ENCODE results near the gene PTP4A2.
"Not testable (repeated sequence)": the region's sequence is repeated elsewhere in the genome, so short reads cannot be mapped to it uniquely, and the experiment has no call there.

Gene PTP4A2

GRCh38 chr1:31926853-31927660, 11.1 kb downstream of the PTP4A2 start:
- H3K36me3 ChIP-seq (ENCODE audit: insufficient read depth, insufficient read length, low read length): peaks cover 16% of the 10 kb centered on the region
- DNase-seq (ENCODE audit: low read depth, low spot score): no peak

DNA sequence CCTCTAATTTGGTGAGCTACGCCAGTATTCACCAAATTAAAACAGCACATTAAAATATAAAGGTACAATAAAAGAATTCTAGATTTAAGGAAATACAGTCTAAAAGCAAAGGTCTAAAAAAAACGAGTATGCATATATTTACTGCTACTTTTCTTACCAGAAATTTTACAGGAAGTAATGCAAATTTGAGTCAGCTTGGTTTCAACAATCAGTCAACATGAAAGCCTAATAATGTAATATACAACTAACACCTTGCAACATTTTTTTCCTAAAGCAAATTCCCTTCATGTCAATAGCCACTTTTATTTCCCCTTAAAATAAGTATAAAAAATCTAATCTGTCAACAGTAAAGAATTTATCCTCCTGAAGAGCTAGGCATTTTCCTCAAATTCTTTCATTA, 11.9 kb downstream of the PTP4A2 start:
- TF ChIP-seq SUZ12 (IDR thresholded peaks at IDR 0.05; ENCODE audit: extremely low read depth, insufficient read depth, insufficient read length) (no peak), YY1 (IDR thresholded peaks at IDR 0.05; ENCODE audit: insufficient read depth, insufficient read length) (no peak), ZNF274 (IDR thresholded peaks at IDR 0.05; ENCODE audit: low read depth, low read length) (no peak)
- Histone ChIP-seq H3K27me3 (ENCODE audit: insufficient read depth, insufficient read length) (no peaks in the 10 kb centered on the region), H3K9ac (ENCODE audit: insufficient read length, low read depth) (no peak overlapping the region), H3K4me1 (ENCODE audit: insufficient read depth, insufficient read length) (no peaks in the 10 kb centered on the region), H3K4me3 (ENCODE audit: insufficient read length, low read depth) (no peak overlapping the region), H3K9me3 (ENCODE audit: insufficient read depth, low read length) (no peaks in the 10 kb centered on the region), H3K36me3 (ENCODE audit: insufficient read depth, insufficient read length, low read length) (peaks cover 16% of the 10 kb centered on the region)
- no peak for DNase-seq (ENCODE audit: low read depth, low spot score)

More at GRCh38 chr1:31926853-31927660, 11.1 kb downstream of the PTP4A2 start:
- Histone ChIP-seq H3K27me3 (ENCODE audit: insufficient read depth, insufficient read length) (no peaks in the 10 kb centered on the region), H3K4me1 (ENCODE audit: insufficient read depth, insufficient read length) (no peaks in the 10 kb centered on the region), H3K4me3 (ENCODE audit: insufficient read length, low read depth) (no peak overlapping the region), H3K9me3 (ENCODE audit: insufficient read depth, low read length) (no peaks in the 10 kb centered on the region), H3K9ac (ENCODE audit: insufficient read length, low read depth) (no peak overlapping the region)
- no peak for TF ChIP-seq ZNF274 (IDR thresholded peaks at IDR 0.05; ENCODE audit: low read depth, low read length)
- no peak for TF ChIP-seq SUZ12 (IDR thresholded peaks at IDR 0.05; ENCODE audit: extremely low read depth, insufficient read depth, insufficient read length)
- no peak for TF ChIP-seq YY1 (IDR thresholded peaks at IDR 0.05; ENCODE audit: insufficient read depth, insufficient read length)

GRCh38 chr1:31925824-31926223, 12.3 kb downstream of the PTP4A2 start:
- H3K4me1 ChIP-seq (ENCODE audit: insufficient read depth, insufficient read length); H3K9ac ChIP-seq (ENCODE audit: insufficient read length, low read depth); H3K4me3 ChIP-seq (ENCODE audit: insufficient read length, low read depth); H3K9me3 ChIP-seq (ENCODE audit: insufficient read depth, low read length); H3K27me3 ChIP-seq (ENCODE audit: insufficient read depth, insufficient read length); DNase-seq (ENCODE audit: low read depth, low spot score): not testable (repeated sequence)
- peaks cover 14% of the 10 kb centered on the region for H3K36me3 ChIP-seq (ENCODE audit: insufficient read depth, insufficient read length, low read length)

- Histone ChIP-seq H3K4me3 (ENCODE audit: insufficient read length, low read depth) (no peak overlapping the region), H3K36me3 (ENCODE audit: insufficient read depth, insufficient read length, low read length) (peaks cover 6% of the 10 kb centered on the region), H3K9ac (ENCODE audit: insufficient read length, low read depth) (no peak overlapping the region), H3K9me3 (ENCODE audit: insufficient read depth, low read length) (no peaks in the 10 kb centered on the region), H3K4me1 (ENCODE audit: insufficient read depth, insufficient read length) (no peaks in the 10 kb centered on the region), H3K27me3 (ENCODE audit: insufficient read depth, insufficient read length) (no peaks in the 10 kb centered on the region)
- TF ChIP-seq SUZ12 (IDR thresholded peaks at IDR 0.05; ENCODE audit: extremely low read depth, insufficient read depth, insufficient read length): no peak
- TF ChIP-seq ZNF274 (IDR thresholded peaks at IDR 0.05; ENCODE audit: low read depth, low read length): no peak
- TF ChIP-seq YY1 (IDR thresholded peaks at IDR 0.05; ENCODE audit: insufficient read depth, insufficient read length): no peak
- no peak for DNase-seq (ENCODE audit: low read depth, low spot score)
Observed at GRCh38 chr1:31924839-31925238, 13.3 kb downstream of the PTP4A2 start.

DNA sequence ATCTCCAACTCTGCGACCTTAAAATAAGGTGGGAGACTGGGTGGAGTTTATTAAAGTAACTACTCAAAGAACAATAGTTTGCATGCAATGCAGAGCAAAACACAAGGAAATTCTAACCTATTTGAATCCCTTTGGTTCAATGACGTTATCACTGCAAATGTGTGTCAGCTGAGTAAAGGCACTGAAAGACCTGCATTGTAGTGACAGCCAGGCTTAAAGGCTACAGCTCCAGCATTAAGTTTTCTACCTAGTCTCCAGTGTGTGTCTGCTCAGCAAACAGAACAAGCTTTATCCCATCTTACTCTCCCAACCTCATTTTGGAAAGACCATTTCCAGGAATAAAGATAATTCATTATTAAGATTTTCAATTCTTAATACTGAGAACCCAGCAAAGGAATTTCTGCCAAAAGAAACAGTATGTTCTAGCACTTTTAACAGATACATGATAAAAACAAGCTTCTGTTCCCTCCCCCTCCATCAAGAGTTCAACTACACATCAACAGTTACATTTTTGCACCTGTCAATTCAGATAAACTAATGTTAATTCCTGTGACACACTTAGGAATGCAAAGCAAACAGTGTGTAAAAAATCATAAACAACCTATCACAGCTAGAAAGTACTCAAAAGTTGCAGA, 14.2 kb downstream of the PTP4A2 start:
- TF ChIP-seq ZNF274 (IDR thresholded peaks at IDR 0.05; ENCODE audit: low read depth, low read length) (no peak), YY1 (IDR thresholded peaks at IDR 0.05; ENCODE audit: insufficient read depth, insufficient read length) (no peak), SUZ12 (IDR thresholded peaks at IDR 0.05; ENCODE audit: extremely low read depth, insufficient read depth, insufficient read length) (no peak)
- Histone ChIP-seq H3K36me3 (ENCODE audit: insufficient read depth, insufficient read length, low read length) (peaks cover 5% of the 10 kb centered on the region), H3K4me1 (ENCODE audit: insufficient read depth, insufficient read length) (no peaks in the 10 kb centered on the region), H3K9me3 (ENCODE audit: insufficient read depth, low read length) (no peaks in the 10 kb centered on the region), H3K4me3 (ENCODE audit: insufficient read length, low read depth) (no peak overlapping the region), H3K27me3 (ENCODE audit: insufficient read depth, insufficient read length) (no peaks in the 10 kb centered on the region), H3K9ac (ENCODE audit: insufficient read length, low read depth) (no peak overlapping the region)
- DNase-seq (ENCODE audit: low read depth, low spot score): no peak

DNA sequence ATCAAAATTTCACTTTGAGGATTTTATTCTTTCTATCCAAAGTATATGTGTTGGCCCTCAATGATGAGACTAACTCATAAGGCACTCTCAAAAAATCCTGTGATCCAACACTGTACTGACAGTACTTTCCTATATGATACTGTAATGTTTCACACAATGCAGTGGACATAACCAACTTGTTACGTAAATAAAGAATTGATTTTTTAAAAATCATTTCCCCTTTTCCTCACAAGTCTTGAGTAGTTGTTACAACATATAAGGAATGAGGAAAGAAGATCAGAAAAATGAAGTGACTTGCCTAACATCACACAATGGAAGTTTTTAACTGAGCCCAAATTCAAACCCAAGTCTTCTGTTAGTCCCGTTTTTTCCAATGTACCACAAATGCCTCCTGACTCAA, 17.2 kb downstream of the PTP4A2 start:
- Histone ChIP-seq H3K9me3 (ENCODE audit: insufficient read depth, low read length) (no peaks in the 10 kb centered on the region), H3K27me3 (ENCODE audit: insufficient read depth, insufficient read length) (no peaks in the 10 kb centered on the region), H3K36me3 (ENCODE audit: insufficient read depth, insufficient read length, low read length) (peaks cover 27% of the 10 kb centered on the region), H3K4me3 (ENCODE audit: insufficient read length, low read depth) (no peak overlapping the region), H3K4me1 (ENCODE audit: insufficient read depth, insufficient read length) (no peaks in the 10 kb centered on the region), H3K9ac (ENCODE audit: insufficient read length, low read depth) (no peak overlapping the region)
- TF ChIP-seq YY1 (IDR thresholded peaks at IDR 0.05; ENCODE audit: insufficient read depth, insufficient read length) (no peak), SUZ12 (IDR thresholded peaks at IDR 0.05; ENCODE audit: extremely low read depth, insufficient read depth, insufficient read length) (no peak), ZNF274 (IDR thresholded peaks at IDR 0.05; ENCODE audit: low read depth, low read length) (no peak)
- DNase-seq (ENCODE audit: low read depth, low spot score): no peak

DNA sequence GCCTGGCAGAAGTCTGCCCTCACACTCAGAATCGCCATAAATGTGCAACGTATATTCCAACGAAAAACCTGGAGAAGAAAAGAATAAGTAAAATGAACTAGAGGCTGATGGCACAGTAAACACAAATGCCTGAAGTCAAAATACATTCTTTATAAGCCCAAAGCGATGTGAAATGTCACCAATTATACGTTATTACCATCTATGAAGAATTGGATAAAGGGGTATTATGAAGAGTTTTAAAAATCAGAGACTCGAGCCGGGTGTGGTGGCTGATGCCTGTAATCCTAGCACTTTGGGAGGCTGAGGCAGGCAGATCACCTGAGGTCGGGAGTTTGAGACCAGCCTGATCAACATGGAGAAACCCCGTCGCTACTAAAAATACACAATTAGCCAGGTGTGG, 18.6 kb downstream of the PTP4A2 start:
- Histone ChIP-seq H3K9me3 (ENCODE audit: insufficient read depth, low read length) (no peaks in the 10 kb centered on the region), H3K27me3 (ENCODE audit: insufficient read depth, insufficient read length) (no peaks in the 10 kb centered on the region), H3K9ac (ENCODE audit: insufficient read length, low read depth) (no peak overlapping the region), H3K36me3 (ENCODE audit: insufficient read depth, insufficient read length, low read length) (peaks cover 38% of the 10 kb centered on the region), H3K4me3 (ENCODE audit: insufficient read length, low read depth) (no peak overlapping the region), H3K4me1 (ENCODE audit: insufficient read depth, insufficient read length) (no peaks in the 10 kb centered on the region)
- no peak for DNase-seq (ENCODE audit: low read depth, low spot score)
- TF ChIP-seq YY1 (IDR thresholded peaks at IDR 0.05; ENCODE audit: insufficient read depth, insufficient read length) (no peak), ZNF274 (IDR thresholded peaks at IDR 0.05; ENCODE audit: low read depth, low read length) (no peak), SUZ12 (IDR thresholded peaks at IDR 0.05; ENCODE audit: extremely low read depth, insufficient read depth, insufficient read length) (no peak)

All from NT2/D1 (cell line).